GM12864 (cell line): Measurements from ENCODE around the gene TCHP.

Experiments
- DNase-seq: peaks from one replicate; pipeline ENCODE4 v3.0.0-alpha.2; 2011; ENCODE audit warnings: low read depth
- H3K4me3 ChIP-seq: 2 replicates; pipeline ENCODE4 v1.5.1; 2011; ENCODE audit warnings: mild to moderate bottlenecking, low read depth, low read length, control low read depth
- TF ChIP-seq, protein P1 (sequence below): IDR thresholded peaks from 2 replicates; pipeline ENCODE4 v1.5.1; 2011; ENCODE audit warnings: low read depth, mild to moderate bottlenecking, moderate library complexity, low read length, control low read depth, inconsistent platforms; ENCODE audit errors: missing control alignments

The TCHP gene

DNA sequence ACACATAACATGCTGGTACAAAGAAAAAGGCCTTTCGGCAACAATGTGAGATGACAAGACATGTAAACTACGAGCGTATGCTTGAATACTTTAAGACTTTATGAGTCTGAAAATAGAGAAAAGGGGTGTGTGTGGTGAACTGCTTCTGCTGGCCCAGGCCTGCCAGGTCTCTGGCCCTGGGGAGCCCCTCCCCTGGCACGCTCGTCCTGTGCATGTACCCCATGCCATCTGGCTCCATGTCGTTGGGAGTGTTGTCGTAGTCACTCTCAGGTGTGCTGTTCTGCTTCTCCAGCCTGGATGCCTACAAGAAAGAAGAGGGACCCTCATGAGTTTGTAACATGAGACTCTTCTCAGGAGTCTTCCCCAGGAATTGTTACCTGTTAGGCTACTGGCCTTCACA is 38.9 kb downstream of the TCHP start:
- DNase-seq, result no peak
- TF ChIP-seq, protein P1, sequence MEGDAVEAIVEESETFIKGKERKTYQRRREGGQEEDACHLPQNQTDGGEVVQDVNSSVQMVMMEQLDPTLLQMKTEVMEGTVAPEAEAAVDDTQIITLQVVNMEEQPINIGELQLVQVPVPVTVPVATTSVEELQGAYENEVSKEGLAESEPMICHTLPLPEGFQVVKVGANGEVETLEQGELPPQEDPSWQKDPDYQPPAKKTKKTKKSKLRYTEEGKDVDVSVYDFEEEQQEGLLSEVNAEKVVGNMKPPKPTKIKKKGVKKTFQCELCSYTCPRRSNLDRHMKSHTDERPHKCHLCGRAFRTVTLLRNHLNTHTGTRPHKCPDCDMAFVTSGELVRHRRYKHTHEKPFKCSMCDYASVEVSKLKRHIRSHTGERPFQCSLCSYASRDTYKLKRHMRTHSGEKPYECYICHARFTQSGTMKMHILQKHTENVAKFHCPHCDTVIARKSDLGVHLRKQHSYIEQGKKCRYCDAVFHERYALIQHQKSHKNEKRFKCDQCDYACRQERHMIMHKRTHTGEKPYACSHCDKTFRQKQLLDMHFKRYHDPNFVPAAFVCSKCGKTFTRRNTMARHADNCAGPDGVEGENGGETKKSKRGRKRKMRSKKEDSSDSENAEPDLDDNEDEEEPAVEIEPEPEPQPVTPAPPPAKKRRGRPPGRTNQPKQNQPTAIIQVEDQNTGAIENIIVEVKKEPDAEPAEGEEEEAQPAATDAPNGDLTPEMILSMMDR, result no peak
- H3K4me3 ChIP-seq, result no peak overlapping the region

DNA sequence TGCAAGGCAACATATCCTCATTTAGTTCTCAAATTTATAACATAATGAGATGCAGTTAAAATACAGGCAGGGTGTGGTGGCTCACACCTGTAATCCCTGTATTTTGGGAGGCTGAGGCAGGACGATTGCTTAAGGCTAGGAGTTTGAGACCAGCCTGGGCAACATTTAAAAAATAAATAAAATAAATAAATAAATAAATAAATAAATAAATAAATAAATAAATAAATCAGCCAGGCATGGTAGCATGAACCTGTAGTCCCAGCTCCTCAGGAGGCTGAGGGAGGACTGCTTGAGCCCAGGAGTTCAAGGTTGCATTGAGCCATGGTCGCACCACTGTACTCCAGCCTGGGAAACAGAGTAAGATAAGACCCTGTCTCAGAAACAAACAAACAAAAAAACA is 39.4 kb downstream of the TCHP start:
- TF ChIP-seq, protein P1, result no peak
- DNase-seq, result no peak
- H3K4me3 ChIP-seq, result no peak overlapping the region

DNA sequence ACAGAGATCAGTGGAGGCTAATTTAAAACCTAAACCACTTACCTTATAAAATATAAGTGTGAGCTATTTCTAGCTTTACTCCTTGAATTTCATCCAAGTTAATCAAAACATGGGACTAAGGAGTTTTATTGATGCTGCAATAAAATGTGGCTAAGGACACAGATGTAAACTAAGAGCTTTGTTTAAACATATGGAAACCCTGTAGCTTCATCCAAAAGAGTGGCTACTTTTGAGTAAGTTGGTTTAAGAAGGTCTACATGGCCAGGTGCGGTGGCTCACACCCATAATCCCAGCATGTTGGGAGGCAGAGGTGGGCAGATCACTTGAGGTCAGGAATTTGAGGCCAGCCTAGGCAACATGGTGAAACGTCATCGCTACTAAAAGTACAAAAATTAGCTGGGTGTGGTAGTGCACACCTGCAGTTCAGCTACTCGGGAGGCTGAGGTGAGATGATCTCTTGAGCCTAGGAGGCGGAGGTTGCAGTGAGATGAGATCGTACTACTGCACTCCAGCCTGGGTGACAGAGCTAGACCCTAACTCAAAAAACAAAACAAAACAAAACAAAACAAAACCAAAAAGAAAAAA is 40.4 kb downstream of the TCHP start:
- DNase-seq, result no peak
- no peak overlapping the region for H3K4me3 ChIP-seq
- TF ChIP-seq, protein P1, result no peak

- TF ChIP-seq, protein P1, result no peak
- H3K4me3 ChIP-seq, result no peak overlapping the region
- DNase-seq, result no peak
Observed at GRCh38 chr12:109943811-109944210, 43.7 kb downstream of the TCHP start.

DNA sequence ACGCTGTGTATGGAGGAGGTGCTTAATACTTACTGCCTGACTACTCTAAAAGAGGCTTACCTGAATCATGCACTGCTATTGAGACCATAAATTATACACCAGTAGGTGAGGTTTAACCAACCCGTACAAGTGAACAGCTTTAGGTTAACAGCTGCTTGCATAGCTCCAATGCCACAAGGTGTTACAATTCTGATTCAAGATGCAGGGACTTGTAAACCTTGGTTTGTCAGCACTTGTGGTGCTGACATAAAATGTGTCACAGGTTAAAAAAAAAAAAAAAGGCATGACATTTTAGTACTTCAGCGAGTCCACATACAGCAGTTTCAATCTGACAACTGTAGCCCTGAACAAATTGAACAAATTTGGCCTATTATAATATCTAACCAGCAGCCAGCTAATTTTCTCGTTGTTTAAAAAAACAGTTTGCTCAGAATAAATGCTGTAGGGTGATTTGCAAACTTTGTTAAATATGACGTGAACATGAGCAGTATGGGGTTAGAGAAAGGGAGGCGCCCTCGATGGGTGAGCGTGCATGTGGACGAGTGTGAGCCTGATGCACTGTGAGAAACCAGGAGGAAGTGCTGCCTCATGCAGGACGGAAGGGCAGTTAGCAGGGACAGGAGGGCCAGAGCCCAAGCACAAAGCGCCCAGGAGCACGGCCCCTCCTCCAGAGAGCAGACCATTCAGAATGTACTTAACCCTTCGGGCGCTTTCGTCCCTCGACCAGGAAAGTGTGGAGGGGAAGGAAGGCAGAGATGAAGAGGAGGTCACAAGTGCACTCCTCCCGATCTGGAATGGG is 44.7 kb downstream of the TCHP start:
- TF ChIP-seq, protein P1, result no peak
- no peak overlapping the region for H3K4me3 ChIP-seq
- DNase-seq, result no peak

- no peak for DNase-seq
- H3K4me3 ChIP-seq, result no peak overlapping the region
- TF ChIP-seq, protein P1, result no peak
Observed at GRCh38 chr12:109946505-109946904, 46.4 kb downstream of the TCHP start.

GRCh38 chr12:109946913-109947312 is 46.8 kb downstream of the TCHP start:
- TF ChIP-seq, protein P1, result no peak
- H3K4me3 ChIP-seq, result no peak overlapping the region
- DNase-seq, result no peak
